K562 (cell line): Measurements from ENCODE around the gene KLHL41. TPM values are rescaled to one million over a fixed set of nuclear protein-coding genes. Genes with fewer than 3 reads are reported as not detected.
A peak's percentile ranks its signal among the peaks of the same experiment; 100 is the strongest.

ENCODE experiments used
- ARHGAP35 ChIP-seq: fragments of 450-650 bp; IDR thresholded peaks from 2 replicates; pipeline ENCODE4 v1.6.1; 2018; ENCODE audit not compliant: partially characterized antibody
- CTBP1 ChIP-seq: fragments of 450-650 bp; IDR thresholded peaks from 2 replicates; pipeline ENCODE4 v1.6.1; 2016; ENCODE audit warnings: borderline replicate concordance
- KDM2B ChIP-seq: fragments of 250-450 bp; sonication (Bioruptor Pico); IDR thresholded peaks from 2 replicates; pipeline ENCODE4 v1.8.0; 2021; ENCODE audit warnings: mild to moderate bottlenecking, moderate library complexity
- MTA3 ChIP-seq: fragments of 450-650 bp; formaldehyde crosslinking; IDR thresholded peaks from 2 replicates; pipeline ENCODE4 v1.6.1; 2017; ENCODE audit warnings: mild to moderate bottlenecking, borderline replicate concordance
- PCBP2 ChIP-seq: fragments of 200-400 bp; formaldehyde crosslinking; IDR thresholded peaks from 2 replicates; pipeline ENCODE4 v1.6.1; 2018; ENCODE audit warnings: low read length, low read depth, mild to moderate bottlenecking, moderate library complexity; ENCODE audit not compliant: poor library complexity, severe bottlenecking
- RFX5 ChIP-seq: IDR thresholded peaks from 2 replicates; pipeline ENCODE4 v1.6.1; 2011; ENCODE audit warnings: low read depth, mild to moderate bottlenecking, improper control_type of control experiment, low read length
- SMARCB1 ChIP-seq: IDR thresholded peaks from 2 replicates; pipeline ENCODE4 v1.6.1; 2011; ENCODE audit warnings: improper control_type of control experiment, low read depth; ENCODE audit not compliant: insufficient read length
- SP1 ChIP-seq: sonication (generic); formaldehyde crosslinking; IDR thresholded peaks from 2 replicates; pipeline ENCODE4 v1.8.1; 2022; ENCODE audit warnings: mild to moderate bottlenecking, missing genetic modification reagents
- SP2 ChIP-seq: IDR thresholded peaks from 2 replicates; pipeline ENCODE4 v1.6.1; 2011; ENCODE audit warnings: mild to moderate bottlenecking, low read depth, low read length, moderate library complexity; ENCODE audit not compliant: poor library complexity, severe bottlenecking; ENCODE audit errors: extremely low read depth
- SPI1 ChIP-seq: IDR thresholded peaks from 2 replicates; pipeline ENCODE4 v1.6.1; 2011; ENCODE audit warnings: low read depth, low read length, control low read depth, borderline replicate concordance
- SRF ChIP-seq, 2 experiments: fragments of 250-450, 450-650 bp in 1 of 2; sonication (Bioruptor Pico) in 1 of 2; sonication (generic) in 1 of 2; formaldehyde crosslinking; IDR thresholded peaks; 2 replicates each; pipeline versions ENCODE4 v1.5.0 to v1.5.1; 2020 to 2022; ENCODE audit warnings: mild to moderate bottlenecking in 1 of 2, missing genetic modification reagents in 1 of 2
- XRCC3 ChIP-seq: fragments of 450-650 bp; IDR thresholded peaks from 2 replicates; pipeline ENCODE4 v1.6.1; 2017; ENCODE audit warnings: mild to moderate bottlenecking, moderate library complexity
- ZNF282 ChIP-seq: sonication (generic); formaldehyde crosslinking; IDR thresholded peaks from 2 replicates; pipeline ENCODE4 v1.8.1; 2023; ENCODE audit warnings: missing genetic modification reagents
- ZNF644 ChIP-seq: fragments of 200-800 bp; sonication (Bioruptor generic); IDR thresholded peaks from 2 replicates; pipeline ENCODE4 v1.6.1; 2016; ENCODE audit warnings: low read depth, missing genetic modification characterization, missing compliant biosample characterization
- polyA plus RNA-seq, 8 experiments: library from polyadenylated mRNA; depleted of rRNA in 4 of 8; stranded (reverse) in 5 of 8; unstranded in 3 of 8; fragments of >200 nt; fragmentation: Nextera tagmentation in 2 of 8; fragmentation: Illumina TruSeq in 1 of 8; extraction: Ambion mirVana in 2 of 8; extraction: Trizol in 1 of 8; gene quantifications; 2 replicates each; pipeline versions ENCODE4 v1.2.1 to v1.2.3, GENCODE V29; 2011 to 2014; ENCODE audit warnings: inconsistent platforms in 1 of 8, missing spikeins in 1 of 8
- total RNA-seq, 7 experiments: library from RNA; depleted of rRNA in 6 of 7; stranded (reverse); fragments of >200 nt in 6 of 7; fragmentation: Illumina TruSeq in 2 of 7; extraction: Trizol in 2 of 7; gene quantifications; 2 replicates each; pipeline versions ENCODE4 v1.2.1 to v1.2.3, GENCODE V29; 2011 to 2021; ENCODE audit warnings: low replicate concordance in 1 of 7
- TF ChIP-seq, protein P1 (sequence below), 3 experiments: fragments of 200-800 bp in 1 of 3; sonication (Bioruptor generic) in 1 of 3; sonication (generic) in 1 of 3; formaldehyde crosslinking in 1 of 3; IDR thresholded peaks; 2 replicates each; pipeline versions ENCODE4 v1.6.1 to v1.8.0; 2016 to 2022; ENCODE audit warnings: mild to moderate bottlenecking in 2 of 3, missing compliant biosample characterization in 2 of 3, missing genetic modification characterization in 2 of 3, missing genetic modification reagents in 1 of 3
- TF ChIP-seq, protein P2 (sequence below): sonication (generic); formaldehyde crosslinking; IDR thresholded peaks from 2 replicates; pipeline ENCODE4 v1.8.1; 2023; ENCODE audit warnings: mild to moderate bottlenecking, missing genetic modification reagents
- TF ChIP-seq, protein P3 (sequence below): sonication (generic); formaldehyde crosslinking; IDR thresholded peaks from 2 replicates; pipeline ENCODE4 v1.8.0; 2022; ENCODE audit warnings: missing genetic modification reagents, mild to moderate bottlenecking, borderline replicate concordance
- TF ChIP-seq, protein P4 (sequence below): conservative IDR thresholded peaks from 2 replicates; pipeline ENCODE4 v1.6.1; 2011; ENCODE audit warnings: low read depth, mild to moderate bottlenecking, low read length; ENCODE audit not compliant: control insufficient read depth

Gene KLHL41
- total and polyA plus RNA-seq, 9 of the 15 experiments (the other 6 are each of a cell fraction or from before 2014, with no cell fraction given), result 0.05 to 1.5 (median 0.09) TPM

DNA sequence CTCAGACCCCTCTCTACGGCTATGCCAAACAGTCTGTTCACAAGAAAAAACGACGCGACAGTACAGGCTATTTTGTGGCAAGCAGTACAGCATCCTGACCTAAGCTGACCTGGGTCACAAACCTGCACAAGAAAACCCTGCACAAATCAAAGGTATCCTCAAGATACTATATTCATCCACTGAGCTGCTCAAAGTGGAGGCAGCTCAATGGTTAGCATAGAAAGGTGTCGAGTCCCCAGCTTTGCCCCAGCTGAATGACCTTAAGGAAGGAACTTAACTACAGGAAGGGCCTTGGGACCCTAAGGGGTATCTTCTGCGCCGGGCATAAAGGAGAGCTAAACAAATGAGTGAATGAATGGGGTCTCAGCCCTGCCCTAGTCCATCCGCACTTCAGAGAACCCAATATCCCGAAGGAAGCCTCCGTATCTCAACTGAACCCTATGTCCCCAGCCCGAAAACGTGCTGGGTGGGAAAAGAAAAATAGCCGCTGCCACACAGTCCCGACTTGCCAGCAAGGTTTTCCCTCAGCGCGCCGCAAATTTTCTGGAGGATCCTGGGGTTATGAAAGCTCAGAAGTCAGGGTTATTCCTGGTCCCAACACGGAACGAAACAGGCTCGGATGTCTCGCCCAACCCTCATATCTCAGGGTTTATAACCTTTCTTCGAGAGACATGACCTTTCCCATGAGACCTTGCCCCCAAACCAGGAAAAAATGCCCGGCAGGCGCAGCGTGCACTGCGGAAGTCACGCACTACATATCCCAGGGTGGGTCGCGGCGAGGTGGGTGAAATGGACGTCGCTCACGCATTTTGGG lies 63.9 kb downstream of the KLHL41 start, which contains the start of gene FASTKD1 (continued):
- no peak for TF ChIP-seq PCBP2
- no peak for TF ChIP-seq SP2
- no peak for TF ChIP-seq ARHGAP35
- TF ChIP-seq SMARCB1, result peak; percentile 55
- TF ChIP-seq, protein P1, sequence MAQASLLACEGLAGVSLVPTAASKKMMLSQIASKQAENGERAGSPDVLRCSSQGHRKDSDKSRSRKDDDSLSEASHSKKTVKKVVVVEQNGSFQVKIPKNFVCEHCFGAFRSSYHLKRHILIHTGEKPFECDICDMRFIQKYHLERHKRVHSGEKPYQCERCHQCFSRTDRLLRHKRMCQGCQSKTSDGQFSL (CRISPR knock-in tag; IDR thresholded peaks at IDR 0.05), result no peak
- TF ChIP-seq, protein P1 (tag; IDR thresholded peaks at IDR 0.05), result no peak
- peak; percentile 63; the same call in 1 of the 2 replicates for TF ChIP-seq CTBP1
- TF ChIP-seq, protein P2, sequence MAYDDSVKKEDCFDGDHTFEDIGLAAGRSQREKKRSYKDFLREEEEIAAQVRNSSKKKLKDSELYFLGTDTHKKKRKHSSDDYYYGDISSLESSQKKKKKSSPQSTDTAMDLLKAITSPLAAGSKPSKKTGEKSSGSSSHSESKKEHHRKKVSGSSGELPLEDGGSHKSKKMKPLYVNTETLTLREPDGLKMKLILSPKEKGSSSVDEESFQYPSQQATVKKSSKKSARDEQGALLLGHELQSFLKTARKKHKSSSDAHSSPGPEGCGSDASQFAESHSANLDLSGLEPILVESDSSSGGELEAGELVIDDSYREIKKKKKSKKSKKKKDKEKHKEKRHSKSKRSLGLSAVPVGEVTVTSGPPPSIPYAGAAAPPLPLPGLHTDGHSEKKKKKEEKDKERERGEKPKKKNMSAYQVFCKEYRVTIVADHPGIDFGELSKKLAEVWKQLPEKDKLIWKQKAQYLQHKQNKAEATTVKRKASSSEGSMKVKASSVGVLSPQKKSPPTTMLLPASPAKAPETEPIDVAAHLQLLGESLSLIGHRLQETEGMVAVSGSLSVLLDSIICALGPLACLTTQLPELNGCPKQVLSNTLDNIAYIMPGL (CRISPR knock-in tag), result no peak; the same call in 1 of the 2 replicates
- TF ChIP-seq KDM2B (CRISPR knock-in tag), result no peak
- no peak for TF ChIP-seq XRCC3
- TF ChIP-seq RFX5, result no peak
- TF ChIP-seq SRF (CRISPR knock-in tag; IDR thresholded peaks at IDR 0.05), result peak in 1 of 2 experiments; percentile 85; a peak in 2 of 4 replicates
- TF ChIP-seq, protein P3, sequence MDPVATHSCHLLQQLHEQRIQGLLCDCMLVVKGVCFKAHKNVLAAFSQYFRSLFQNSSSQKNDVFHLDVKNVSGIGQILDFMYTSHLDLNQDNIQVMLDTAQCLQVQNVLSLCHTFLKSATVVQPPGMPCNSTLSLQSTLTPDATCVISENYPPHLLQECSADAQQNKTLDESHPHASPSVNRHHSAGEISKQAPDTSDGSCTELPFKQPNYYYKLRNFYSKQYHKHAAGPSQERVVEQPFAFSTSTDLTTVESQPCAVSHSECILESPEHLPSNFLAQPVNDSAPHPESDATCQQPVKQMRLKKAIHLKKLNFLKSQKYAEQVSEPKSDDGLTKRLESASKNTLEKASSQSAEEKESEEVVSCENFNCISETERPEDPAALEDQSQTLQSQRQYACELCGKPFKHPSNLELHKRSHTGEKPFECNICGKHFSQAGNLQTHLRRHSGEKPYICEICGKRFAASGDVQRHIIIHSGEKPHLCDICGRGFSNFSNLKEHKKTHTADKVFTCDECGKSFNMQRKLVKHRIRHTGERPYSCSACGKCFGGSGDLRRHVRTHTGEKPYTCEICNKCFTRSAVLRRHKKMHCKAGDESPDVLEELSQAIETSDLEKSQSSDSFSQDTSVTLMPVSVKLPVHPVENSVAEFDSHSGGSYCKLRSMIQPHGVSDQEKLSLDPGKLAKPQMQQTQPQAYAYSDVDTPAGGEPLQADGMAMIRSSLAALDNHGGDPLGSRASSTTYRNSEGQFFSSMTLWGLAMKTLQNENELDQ (CRISPR knock-in tag), result no peak
- no peak for TF ChIP-seq ZNF282
- peak; percentile 83 for TF ChIP-seq SPI1
- TF ChIP-seq, protein P4, sequence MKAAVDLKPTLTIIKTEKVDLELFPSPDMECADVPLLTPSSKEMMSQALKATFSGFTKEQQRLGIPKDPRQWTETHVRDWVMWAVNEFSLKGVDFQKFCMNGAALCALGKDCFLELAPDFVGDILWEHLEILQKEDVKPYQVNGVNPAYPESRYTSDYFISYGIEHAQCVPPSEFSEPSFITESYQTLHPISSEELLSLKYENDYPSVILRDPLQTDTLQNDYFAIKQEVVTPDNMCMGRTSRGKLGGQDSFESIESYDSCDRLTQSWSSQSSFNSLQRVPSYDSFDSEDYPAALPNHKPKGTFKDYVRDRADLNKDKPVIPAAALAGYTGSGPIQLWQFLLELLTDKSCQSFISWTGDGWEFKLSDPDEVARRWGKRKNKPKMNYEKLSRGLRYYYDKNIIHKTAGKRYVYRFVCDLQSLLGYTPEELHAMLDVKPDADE, result peak; percentile 100
- TF ChIP-seq SP1, result peak; percentile 76
- peak; percentile 95 for TF ChIP-seq ZNF644 (tag)
- TF ChIP-seq MTA3, result peak; percentile 76; the same call in 1 of the 2 replicates
